GM20000 (cell line): ENCODE measurements around the gene HAUS7.
"Not testable (repeated sequence)": the region's sequence is repeated elsewhere in the genome, so short reads cannot be mapped to it uniquely, and the experiment has no call there.

Experiments
- DNase-seq: peaks from one replicate; pipeline ENCODE4 v3.0.0; 2012; ENCODE audit warnings: low spot score
- TF ChIP-seq, protein P1 (sequence below): IDR thresholded peaks from 2 replicates; pipeline ENCODE4 v1.5.1; 2012; ENCODE audit warnings: mild to moderate bottlenecking, control low read depth; ENCODE audit errors: extremely low read depth, missing control alignments

Gene HAUS7

DNA sequence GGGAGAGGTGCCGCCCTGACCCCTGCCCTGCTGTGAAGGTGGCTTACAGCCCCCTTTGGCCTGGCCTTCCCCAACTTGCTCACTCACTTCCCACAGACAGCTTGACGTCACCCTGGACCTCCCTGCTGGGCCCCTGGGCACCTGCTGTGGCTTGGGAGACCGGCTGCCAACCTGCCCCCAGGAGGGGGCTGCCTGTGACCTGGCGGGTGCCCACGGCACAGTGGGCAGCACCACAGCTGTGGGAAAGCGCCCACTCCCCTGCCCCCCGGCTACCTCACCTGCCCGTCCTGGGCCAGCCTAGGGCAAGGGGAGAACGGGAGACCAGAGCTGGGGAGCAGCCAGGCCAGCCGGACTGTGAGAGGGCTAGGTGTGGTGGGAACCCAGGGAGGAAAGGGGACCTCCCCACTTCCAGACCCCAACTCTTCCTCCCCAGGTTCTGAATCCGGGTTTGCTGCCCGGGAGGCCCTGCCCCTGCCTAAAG, 61.5 kb downstream of the HAUS7 start:
- DNase-seq, result no peak
- TF ChIP-seq, protein P1, sequence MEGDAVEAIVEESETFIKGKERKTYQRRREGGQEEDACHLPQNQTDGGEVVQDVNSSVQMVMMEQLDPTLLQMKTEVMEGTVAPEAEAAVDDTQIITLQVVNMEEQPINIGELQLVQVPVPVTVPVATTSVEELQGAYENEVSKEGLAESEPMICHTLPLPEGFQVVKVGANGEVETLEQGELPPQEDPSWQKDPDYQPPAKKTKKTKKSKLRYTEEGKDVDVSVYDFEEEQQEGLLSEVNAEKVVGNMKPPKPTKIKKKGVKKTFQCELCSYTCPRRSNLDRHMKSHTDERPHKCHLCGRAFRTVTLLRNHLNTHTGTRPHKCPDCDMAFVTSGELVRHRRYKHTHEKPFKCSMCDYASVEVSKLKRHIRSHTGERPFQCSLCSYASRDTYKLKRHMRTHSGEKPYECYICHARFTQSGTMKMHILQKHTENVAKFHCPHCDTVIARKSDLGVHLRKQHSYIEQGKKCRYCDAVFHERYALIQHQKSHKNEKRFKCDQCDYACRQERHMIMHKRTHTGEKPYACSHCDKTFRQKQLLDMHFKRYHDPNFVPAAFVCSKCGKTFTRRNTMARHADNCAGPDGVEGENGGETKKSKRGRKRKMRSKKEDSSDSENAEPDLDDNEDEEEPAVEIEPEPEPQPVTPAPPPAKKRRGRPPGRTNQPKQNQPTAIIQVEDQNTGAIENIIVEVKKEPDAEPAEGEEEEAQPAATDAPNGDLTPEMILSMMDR, result no peak

DNA sequence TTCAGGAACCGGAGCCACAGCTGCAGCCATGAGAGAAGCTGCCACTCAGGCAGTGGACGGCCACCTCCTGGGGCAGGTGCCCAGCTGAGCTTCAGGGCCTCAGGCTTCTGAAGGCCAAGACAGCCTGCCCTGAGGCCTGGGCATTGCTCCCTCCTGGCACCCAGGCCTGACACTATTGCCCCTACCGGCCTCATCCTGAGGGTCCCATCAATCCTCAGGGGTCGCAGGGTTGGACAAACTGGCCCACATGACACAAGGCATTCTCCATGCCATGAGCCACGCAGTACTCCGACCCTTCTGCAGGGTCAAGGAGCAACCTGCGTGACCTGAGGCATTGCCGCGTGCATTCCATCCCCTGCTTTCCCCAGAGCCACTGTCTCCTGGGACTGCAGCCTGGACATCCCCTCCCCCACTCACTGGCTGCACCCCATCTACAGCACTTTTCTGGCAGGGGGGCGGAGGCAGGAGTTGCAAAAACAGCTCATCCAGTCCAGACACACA, 62.1 kb downstream of the HAUS7 start:
- TF ChIP-seq, protein P1, result no peak

DNA sequence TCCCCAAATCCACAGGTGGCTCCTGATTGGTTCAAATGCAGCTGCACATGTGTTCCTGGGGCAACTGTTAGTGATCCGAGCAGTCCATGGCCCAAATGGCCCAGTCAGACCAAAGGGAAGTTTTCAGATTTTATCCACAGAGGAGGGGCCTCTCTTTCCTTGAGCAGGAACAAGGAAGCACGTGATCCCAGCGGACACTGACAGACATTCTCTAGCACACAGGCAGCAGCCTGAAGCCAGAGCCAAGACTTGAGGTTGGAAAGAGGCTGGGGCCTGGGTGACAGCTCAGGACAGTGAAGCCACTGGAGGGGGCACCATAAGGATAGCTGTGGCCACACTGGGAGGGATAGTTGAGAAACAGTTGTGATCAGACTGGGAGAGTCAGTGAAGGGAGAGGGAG, 62.6 kb downstream of the HAUS7 start:
- TF ChIP-seq, protein P1, result no peak
- no peak for DNase-seq

More for the DNA sequence above, 62.1 kb downstream of the HAUS7 start:
- DNase-seq, result no peak

DNA sequence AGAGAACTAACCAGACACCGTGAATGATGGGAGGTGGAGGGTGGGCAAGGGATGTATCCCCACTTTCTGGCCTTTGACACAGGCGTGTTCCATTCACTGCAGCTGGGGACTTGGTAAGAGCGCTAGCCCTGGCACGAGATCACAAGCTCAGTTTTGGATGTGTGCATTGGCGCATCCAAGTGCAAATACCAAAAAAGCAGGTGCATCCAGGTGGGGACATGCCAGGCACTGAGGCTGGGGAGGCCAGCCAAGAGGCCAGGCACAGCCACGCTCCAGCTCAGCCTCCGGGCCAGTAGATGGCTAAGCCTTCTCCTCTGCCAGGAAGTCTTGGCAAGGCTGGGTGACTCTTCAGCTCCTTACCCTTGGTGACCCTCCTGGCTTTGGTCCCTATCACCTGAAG, 63.5 kb downstream of the HAUS7 start:
- TF ChIP-seq, protein P1, result no peak
- no peak for DNase-seq

DNA sequence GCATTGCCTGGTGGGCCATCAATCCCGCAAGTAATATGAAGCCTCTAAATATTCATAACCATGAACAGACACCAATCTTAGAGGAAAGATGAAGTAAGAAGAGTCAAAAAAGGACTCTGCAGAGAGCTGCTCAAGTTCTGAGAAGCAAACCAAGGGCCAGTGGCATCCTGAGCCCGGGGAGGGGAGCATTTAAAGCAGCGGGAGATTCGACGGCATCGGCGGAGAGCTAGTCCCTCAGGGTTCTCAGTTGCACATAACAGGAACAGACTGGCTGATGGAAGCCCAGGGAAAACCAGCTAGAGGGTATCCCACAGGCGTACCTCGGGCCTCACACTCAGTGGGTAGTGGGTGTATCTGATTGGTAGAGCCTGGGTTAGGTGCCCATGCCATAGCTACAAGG, 64.4 kb downstream of the HAUS7 start:
- no peak for DNase-seq
- TF ChIP-seq, protein P1, result no peak

DNA sequence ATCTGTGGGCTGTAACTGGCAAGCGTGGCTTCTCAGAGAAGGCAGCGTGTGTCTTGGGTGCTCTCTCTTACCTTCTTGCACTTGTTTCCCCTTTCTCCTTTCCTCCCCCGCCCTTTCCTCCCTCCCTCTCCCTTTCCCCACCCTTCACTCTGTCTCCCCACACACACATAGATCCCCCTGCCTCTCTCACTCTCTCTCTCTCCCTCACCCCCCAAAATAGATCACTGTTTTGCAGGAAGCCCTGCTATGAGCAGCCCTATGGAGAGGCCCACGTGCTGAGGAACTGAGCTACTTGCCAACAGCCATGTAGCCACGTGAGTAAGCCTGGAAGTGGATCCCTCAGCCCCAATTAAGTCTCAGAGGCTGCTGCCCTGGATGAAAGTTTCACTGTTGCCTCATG, 65.0 kb downstream of the HAUS7 start:
- no peak for DNase-seq
- TF ChIP-seq, protein P1, result no peak

DNA sequence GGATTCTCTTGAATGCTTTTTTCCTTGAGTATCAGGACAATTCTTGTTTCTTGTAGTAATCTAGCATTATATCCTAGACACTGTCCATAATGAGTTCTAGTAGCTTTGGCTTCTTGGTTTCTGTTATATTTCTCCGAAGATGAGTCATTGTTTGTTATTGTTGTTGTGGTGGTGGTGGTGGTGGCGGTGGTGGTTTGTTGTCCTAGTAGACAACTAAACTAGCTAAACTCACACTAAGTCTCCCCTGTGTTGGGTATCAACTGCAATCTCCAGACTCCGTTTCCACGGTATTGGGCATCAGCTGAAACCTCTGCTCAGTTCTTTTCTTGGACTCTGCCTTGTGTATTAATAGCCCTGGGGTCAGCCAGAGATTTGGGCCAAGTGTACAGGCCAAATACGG, 66.0 kb downstream of the HAUS7 start:
- DNase-seq, result not testable (repeated sequence)

DNA sequence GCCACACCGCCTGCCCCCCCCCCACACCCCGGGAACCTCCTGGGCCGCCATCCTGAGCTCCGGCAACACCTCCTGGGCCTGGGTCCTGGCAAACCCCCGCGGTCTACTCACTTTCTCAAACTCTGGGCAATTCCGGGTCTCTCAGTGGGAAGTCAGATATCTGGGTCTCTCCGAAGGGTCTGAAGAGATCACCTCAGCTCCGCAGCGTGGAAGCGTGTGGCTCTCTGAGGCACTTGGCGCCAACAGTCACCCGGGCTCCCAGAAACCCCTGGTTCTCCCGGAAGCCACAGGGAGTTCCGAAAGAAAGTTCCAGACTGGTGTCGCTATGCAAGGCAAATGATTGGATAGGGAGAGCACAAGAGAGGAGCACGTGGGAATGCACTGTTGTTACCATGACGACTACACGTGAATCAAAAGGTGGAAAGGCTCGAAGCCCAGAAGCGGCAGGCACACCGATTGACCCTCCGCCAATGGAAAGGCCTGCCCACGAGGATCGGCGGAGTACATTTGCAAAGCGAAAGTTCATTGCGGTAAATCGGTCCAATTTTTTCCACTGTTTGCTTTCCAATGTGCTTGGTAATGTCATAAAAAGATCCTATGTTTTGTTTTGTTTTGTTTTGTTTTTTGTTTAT, 69.1 kb downstream of the HAUS7 start, which contains the start of gene PNMA6E:
PNMA6E (minus strand) TSS at position 218 of the 632 bp plus-strand sequence. CDS start 2,501 bp downstream, outside the sequence.
- TF ChIP-seq, protein P1, result no peak
- no peak for DNase-seq
